Keratinocyte (primary cell): ENCODE results near the gene NFATC1. TPM values are rescaled to one million over a fixed set of nuclear protein-coding genes. Genes with fewer than 3 reads are reported as not detected.
"Not testable (repeated sequence)": the region's sequence is repeated elsewhere in the genome, so short reads cannot be mapped to it uniquely, and the experiment has no call there.

Experiments used
- DNase-seq: peaks from one replicate; pipeline ENCODE4 v3.0.0-alpha.2; 2011; ENCODE audit warnings: low read depth, missing footprints, low spot score
- FAIRE-seq: peaks from 2 replicates; lab custom pipeline; 2011; peaks lifted over from hg19 to GRCh38; lab: Jason Lieb, UNC
- H2AFZ ChIP-seq: 2 replicates; pipeline ENCODE4 v1.6.0; 2012; ENCODE audit warnings: low read length, control low read depth, inconsistent platforms; ENCODE audit not compliant: control insufficient read depth
- H3K27ac ChIP-seq: 2 replicates; pipeline ENCODE4 v1.5.1; 2011; ENCODE audit warnings: low read length; ENCODE audit not compliant: control insufficient read depth, insufficient read depth
- H3K27me3 ChIP-seq: 3 replicates; pipeline ENCODE4 v1.6.0; 2011; ENCODE audit warnings: low read length; ENCODE audit not compliant: control insufficient read depth, insufficient read depth; ENCODE audit errors: extremely low read depth
- H3K36me3 ChIP-seq, 2 experiments: 2 replicates in 1 of 2; 3 replicates in 1 of 2; pipeline ENCODE4 v1.5.1; 2011; ENCODE audit warnings: low read length in 2 of 2, mild to moderate bottlenecking in 1 of 2; ENCODE audit not compliant: control insufficient read depth in 2 of 2, insufficient read depth in 2 of 2; ENCODE audit errors: extremely low read depth in 1 of 2
- H3K4me1 ChIP-seq: 3 replicates; pipeline ENCODE4 v1.5.1; 2011; ENCODE audit warnings: low read length; ENCODE audit not compliant: control insufficient read depth, insufficient read depth; ENCODE audit errors: extremely low read depth
- H3K4me2 ChIP-seq: 3 replicates; pipeline ENCODE4 v1.6.0; 2011; ENCODE audit warnings: low read depth, low read length; ENCODE audit not compliant: control insufficient read depth, insufficient read depth; ENCODE audit errors: extremely low read depth
- H3K4me3 ChIP-seq, 3 experiments: fragments of 200-600 bp in 1 of 3; sonication (generic) in 1 of 3; 2 replicates in 2 of 3; 3 replicates in 1 of 3; pipeline ENCODE4 v1.5.1; 2011 to 2016; ENCODE audit warnings: low read length in 3 of 3, mild to moderate bottlenecking in 3 of 3, control low read depth in 2 of 3, inconsistent platforms in 1 of 3, low read depth in 1 of 3, mixed read lengths in 1 of 3, mixed run types in 1 of 3, moderate library complexity in 1 of 3; ENCODE audit not compliant: control insufficient read depth in 2 of 3, insufficient read depth in 2 of 3; ENCODE audit errors: extremely low read depth in 1 of 3
- H3K79me2 ChIP-seq: 2 replicates; pipeline ENCODE4 v1.6.0; 2012; ENCODE audit warnings: low read length; ENCODE audit not compliant: control insufficient read depth, insufficient read depth
- H3K9ac ChIP-seq: 3 replicates; pipeline ENCODE4 v1.6.0; 2011; ENCODE audit warnings: low read length; ENCODE audit not compliant: control insufficient read depth, insufficient read depth; ENCODE audit errors: extremely low read depth
- H3K9me1 ChIP-seq: 3 replicates; pipeline ENCODE4 v1.6.0; 2011; ENCODE audit warnings: low read length; ENCODE audit not compliant: control insufficient read depth, insufficient read depth; ENCODE audit errors: extremely low read depth
- H3K9me3 ChIP-seq: 2 replicates; pipeline ENCODE4 v1.5.1; 2012; ENCODE audit warnings: low read depth, low read length; ENCODE audit not compliant: control insufficient read depth
- H4K20me1 ChIP-seq: 3 replicates; pipeline ENCODE4 v1.6.0; 2011; ENCODE audit warnings: low read length; ENCODE audit not compliant: control insufficient read depth, insufficient read depth; ENCODE audit errors: extremely low read depth
- CTCF ChIP-seq, 3 experiments: IDR thresholded peaks in 1 of 3; conservative IDR thresholded peaks in 1 of 3; optimal IDR thresholded peaks in 1 of 3; 2 replicates in 2 of 3; 3 replicates in 1 of 3; pipeline versions ENCODE3 to v1.5.1; 2011; ENCODE audit warnings: low read length in 3 of 3, mild to moderate bottlenecking in 3 of 3, moderate library complexity in 2 of 3, control low read depth in 1 of 3, inconsistent platforms in 1 of 3; ENCODE audit not compliant: insufficient read depth in 2 of 3; ENCODE audit errors: extremely low read depth in 1 of 3
- EZH2 ChIP-seq: IDR thresholded peaks from one replicate; pipeline ENCODE4 v1.6.1; 2012; ENCODE audit warnings: inconsistent platforms, mild to moderate bottlenecking, low read length, moderate library complexity
- dilution Hi-C: fragments of 300-500 bp; cut with MboI; formaldehyde crosslinking; loops from one replicate; pipeline ENCODE4 v1.7.0; 2020; ENCODE audit warnings: low sequenced_read_pairs; ENCODE audit not compliant: extremely low pct_ligation_motif_present
- polyA plus RNA-seq, 5 experiments: library from polyadenylated mRNA; depleted of rRNA in 3 of 5; stranded (reverse) in 3 of 5; stranded (forward) in 1 of 5; unstranded in 1 of 5; fragments of >200 nt; gene quantifications; 1 replicate in 1 of 5; 2 replicates in 3 of 5; 3 replicates in 1 of 5; pipeline versions ENCODE4 v1.2.1 to v1.2.3, GENCODE V29; 2011 to 2012; ENCODE audit warnings: missing spikeins in 2 of 5, low read depth in 1 of 5, low replicate concordance in 1 of 5

NFATC1 gene
- polyA plus RNA-seq, 1 donor (not counting 4 experiments of a cell fraction or from before 2014, with no cell fraction given), result 0.77 TPM

- H3K4me3 ChIP-seq, result no peak overlapping the region
- H3K4me1 ChIP-seq, result peaks cover 10% of the 10 kb centered on the region
- no peaks in the 10 kb centered on the region for H4K20me1 ChIP-seq
- peaks cover 5% of the 10 kb centered on the region for H3K27me3 ChIP-seq
- FAIRE-seq (no peak), DNase-seq (no peak)
- no peaks in the 10 kb centered on the region for H3K9me3 ChIP-seq
- TF ChIP-seq EZH2 (no peak), CTCF (optimal IDR thresholded peaks at IDR 0.05 in 1 of 3, IDR thresholded peaks at IDR 0.05 in 1 of 3, conservative IDR thresholded peaks at IDR 0.05 in 1 of 3; ENCODE audit: extremely low read depth in 1 of 3, insufficient read depth in 2 of 3, low read length in 3 of 3) (no peak)
- H2AFZ ChIP-seq, result no peak overlapping the region
- no peaks in the 10 kb centered on the region for H3K79me2 ChIP-seq
- no peaks in the 10 kb centered on the region for H3K36me3 ChIP-seq
- H3K4me2 ChIP-seq, result no peak overlapping the region
- no peaks in the 10 kb centered on the region for H3K9me1 ChIP-seq
- dilution Hi-C loops, result no loop called here
- no peak overlapping the region for H3K27ac ChIP-seq
- no peak overlapping the region for H3K9ac ChIP-seq
These were observed 107.7 kb downstream of the NFATC1 start for GRCh38 chr18:79503406-79503805.

GRCh38 chr18:79504034-79504433 lies 108.3 kb downstream of the NFATC1 start:
- H2AFZ ChIP-seq, result no peak overlapping the region
- FAIRE-seq, result no peak
- no peak overlapping the region for H3K27ac ChIP-seq
- peaks cover 10% of the 10 kb centered on the region for H3K4me1 ChIP-seq
- no peaks in the 10 kb centered on the region for H3K36me3 ChIP-seq
- no peaks in the 10 kb centered on the region for H4K20me1 ChIP-seq
- no peaks in the 10 kb centered on the region for H3K79me2 ChIP-seq
- H3K9me3 ChIP-seq, result no peaks in the 10 kb centered on the region
- no peaks in the 10 kb centered on the region for H3K9me1 ChIP-seq
- dilution Hi-C loops, result no loop called here
- H3K4me2 ChIP-seq, result no peak overlapping the region
- H3K4me3 ChIP-seq, result no peak overlapping the region
- no peak for TF ChIP-seq EZH2
- peaks cover 6% of the 10 kb centered on the region for H3K27me3 ChIP-seq
- H3K9ac ChIP-seq, result no peak overlapping the region
- no peak for DNase-seq

GRCh38 chr18:79504495-79504894 lies 108.8 kb downstream of the NFATC1 start:
- FAIRE-seq, H3K36me3 ChIP-seq, H3K9me3 ChIP-seq, H3K27me3 ChIP-seq, H3K79me2 ChIP-seq, H3K4me1 ChIP-seq, H3K27ac ChIP-seq, DNase-seq, H3K4me2 ChIP-seq, H2AFZ ChIP-seq, H3K4me3 ChIP-seq, dilution Hi-C loops, H3K9ac ChIP-seq, H4K20me1 ChIP-seq, H3K9me1 ChIP-seq: not testable (repeated sequence)

GRCh38 chr18:79505465-79505864 lies 109.7 kb downstream of the NFATC1 start:
- H3K27me3 ChIP-seq, H3K9me1 ChIP-seq, H3K4me2 ChIP-seq, dilution Hi-C loops, H3K27ac ChIP-seq, DNase-seq, H3K36me3 ChIP-seq, H3K79me2 ChIP-seq, H3K9ac ChIP-seq, H2AFZ ChIP-seq, H3K9me3 ChIP-seq, FAIRE-seq, H4K20me1 ChIP-seq, H3K4me1 ChIP-seq, H3K4me3 ChIP-seq: not testable (repeated sequence)
